ENCODE measurements around the gene SALL1. TPM values are rescaled to one million over a fixed set of nuclear protein-coding genes. Genes with fewer than 3 reads are reported as not detected.

SALL1 gene
- total RNA-seq, 1 experiment from 2014 or later = not detected

DNA sequence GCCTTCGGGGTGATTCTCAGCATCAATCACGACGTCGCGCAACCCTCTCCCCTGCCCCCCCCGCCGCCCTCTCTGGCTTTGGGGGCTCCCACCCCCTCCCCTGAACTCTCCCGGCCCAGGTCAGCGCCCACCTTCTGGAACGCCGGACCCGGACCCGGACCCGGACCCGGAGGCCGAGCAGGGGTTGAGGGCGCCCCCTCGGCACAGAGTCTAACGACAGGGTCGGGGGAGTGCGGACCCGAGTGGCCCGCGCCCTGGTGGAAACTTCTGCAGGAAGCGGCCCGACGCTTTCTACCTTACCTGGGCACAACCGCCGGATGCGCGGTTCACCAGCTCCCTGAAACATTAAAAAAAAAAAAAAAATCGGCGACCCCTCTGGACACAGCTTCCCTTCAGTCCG is 16.2 kb downstream of the SALL1 start (continued):
- TF ChIP-seq, protein P1, sequence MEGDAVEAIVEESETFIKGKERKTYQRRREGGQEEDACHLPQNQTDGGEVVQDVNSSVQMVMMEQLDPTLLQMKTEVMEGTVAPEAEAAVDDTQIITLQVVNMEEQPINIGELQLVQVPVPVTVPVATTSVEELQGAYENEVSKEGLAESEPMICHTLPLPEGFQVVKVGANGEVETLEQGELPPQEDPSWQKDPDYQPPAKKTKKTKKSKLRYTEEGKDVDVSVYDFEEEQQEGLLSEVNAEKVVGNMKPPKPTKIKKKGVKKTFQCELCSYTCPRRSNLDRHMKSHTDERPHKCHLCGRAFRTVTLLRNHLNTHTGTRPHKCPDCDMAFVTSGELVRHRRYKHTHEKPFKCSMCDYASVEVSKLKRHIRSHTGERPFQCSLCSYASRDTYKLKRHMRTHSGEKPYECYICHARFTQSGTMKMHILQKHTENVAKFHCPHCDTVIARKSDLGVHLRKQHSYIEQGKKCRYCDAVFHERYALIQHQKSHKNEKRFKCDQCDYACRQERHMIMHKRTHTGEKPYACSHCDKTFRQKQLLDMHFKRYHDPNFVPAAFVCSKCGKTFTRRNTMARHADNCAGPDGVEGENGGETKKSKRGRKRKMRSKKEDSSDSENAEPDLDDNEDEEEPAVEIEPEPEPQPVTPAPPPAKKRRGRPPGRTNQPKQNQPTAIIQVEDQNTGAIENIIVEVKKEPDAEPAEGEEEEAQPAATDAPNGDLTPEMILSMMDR (IDR thresholded peaks at IDR 0.05 in 2 of 3, conservative IDR thresholded peaks at IDR 0.05 in 1 of 3; ENCODE audit: borderline replicate concordance in 1 of 3, insufficient read depth in 1 of 3, low read depth in 2 of 3, low read length in 2 of 3) = no peak
- TF ChIP-seq SRF (IDR thresholded peaks at IDR 0.05; ENCODE audit: low read depth) (no peak), ELF1 (IDR thresholded peaks at IDR 0.05; ENCODE audit: borderline replicate concordance, low read depth) (no peak), JUND (IDR thresholded peaks at IDR 0.05) (no peak), EGR1 (IDR thresholded peaks at IDR 0.05; ENCODE audit: low read depth) (no peak), FOSL1 (IDR thresholded peaks at IDR 0.05; ENCODE audit: low read depth) (no peak), POLR2A (IDR thresholded peaks at IDR 0.05; ENCODE audit: borderline replicate concordance, extremely low read depth, insufficient read depth, insufficient read length) (no peak)
- TF ChIP-seq, protein P2, sequence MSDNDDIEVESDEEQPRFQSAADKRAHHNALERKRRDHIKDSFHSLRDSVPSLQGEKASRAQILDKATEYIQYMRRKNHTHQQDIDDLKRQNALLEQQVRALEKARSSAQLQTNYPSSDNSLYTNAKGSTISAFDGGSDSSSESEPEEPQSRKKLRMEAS (IDR thresholded peaks at IDR 0.05) = no peak

DNA sequence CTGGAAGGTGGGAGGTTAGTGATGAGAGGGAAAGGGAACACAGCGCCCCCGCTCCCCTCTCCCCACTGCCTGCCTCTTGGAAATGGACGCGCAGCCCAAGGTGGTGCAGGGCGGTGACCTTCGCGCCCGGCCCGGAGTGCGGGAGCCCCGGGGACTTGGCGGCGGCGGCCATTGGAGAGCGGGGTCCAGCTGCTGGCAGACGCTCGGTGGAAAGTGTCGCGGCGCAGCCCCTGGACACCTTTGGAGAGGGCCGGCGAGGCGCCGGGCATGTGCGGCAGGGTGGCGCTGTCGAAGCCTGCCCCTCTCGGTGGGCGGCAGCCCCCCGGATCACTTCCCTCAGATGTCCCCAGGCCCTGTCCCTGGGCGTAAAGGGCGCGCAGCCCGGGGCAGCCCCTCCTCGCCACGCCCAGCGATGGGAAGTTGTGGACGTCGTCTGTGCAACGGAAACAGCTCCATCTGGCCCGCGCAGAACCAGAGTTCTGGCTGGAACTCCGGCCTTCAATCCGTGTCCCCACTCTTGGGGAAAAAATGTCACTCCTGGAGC is 16.7 kb downstream of the SALL1 start:
- no peaks in the 10 kb centered on the region for H3K79me2 ChIP-seq (ENCODE audit: insufficient read depth, low read length)
- H2AFZ ChIP-seq (ENCODE audit: low read depth, low read length, poor library complexity, severe bottlenecking) = no peak overlapping the region
- H3K4me1 ChIP-seq (ENCODE audit: control insufficient read depth in 1 of 2, insufficient read depth in 2 of 2, low read length in 2 of 2) = no peaks in the 10 kb centered on the region
- no peaks in the 10 kb centered on the region for H3K36me3 ChIP-seq (ENCODE audit: control insufficient read depth in 1 of 2, insufficient read depth in 2 of 2, low read length in 2 of 2)
- no peak overlapping the region for H3K9ac ChIP-seq (ENCODE audit: low read length)
- intact Hi-C loops (cut with micrococcal nuclease) = no loop called here
- ATAC-seq (no peak), DNase-seq (ENCODE audit: low read depth, low spot score) (no peak)
- H3K9me3 ChIP-seq (ENCODE audit: control insufficient read depth in 1 of 2, insufficient read depth in 1 of 2, low read depth in 1 of 2, low read length in 2 of 2) = no peaks in the 10 kb centered on the region
- H4K20me1 ChIP-seq (ENCODE audit: insufficient read depth) = no peaks in the 10 kb centered on the region
- H3K4me2 ChIP-seq (ENCODE audit: low read length) = no peak overlapping the region
- ChIA-PET POLR2A (no interaction called here), CTCF (no interaction called here), RAD21 (ENCODE audit: low non-redundant PET in 1 of 2, low total read pairs in 2 of 2, uncharacterized antibody in 2 of 2, unreplicated experiment in 2 of 2) (no interaction called here)
- H3K27ac ChIP-seq (ENCODE audit: low read depth, low read length) = no peak overlapping the region
- no peaks in the 10 kb centered on the region for H3K9me2 ChIP-seq (ENCODE audit: insufficient read depth)
- no peaks in the 10 kb centered on the region for H3K27me3 ChIP-seq (ENCODE audit: insufficient read depth, low read length)
- H3K4me3 ChIP-seq (replicated peaks in 1 of 2; ENCODE audit: low read depth in 1 of 2, low read length in 2 of 2) = no peak overlapping the region
- no peak for TF ChIP-seq TCF7L2 (IDR thresholded peaks at IDR 0.05; ENCODE audit: borderline replicate concordance, extremely low read depth, insufficient read depth, insufficient read length)
- TF ChIP-seq, protein P3, sequence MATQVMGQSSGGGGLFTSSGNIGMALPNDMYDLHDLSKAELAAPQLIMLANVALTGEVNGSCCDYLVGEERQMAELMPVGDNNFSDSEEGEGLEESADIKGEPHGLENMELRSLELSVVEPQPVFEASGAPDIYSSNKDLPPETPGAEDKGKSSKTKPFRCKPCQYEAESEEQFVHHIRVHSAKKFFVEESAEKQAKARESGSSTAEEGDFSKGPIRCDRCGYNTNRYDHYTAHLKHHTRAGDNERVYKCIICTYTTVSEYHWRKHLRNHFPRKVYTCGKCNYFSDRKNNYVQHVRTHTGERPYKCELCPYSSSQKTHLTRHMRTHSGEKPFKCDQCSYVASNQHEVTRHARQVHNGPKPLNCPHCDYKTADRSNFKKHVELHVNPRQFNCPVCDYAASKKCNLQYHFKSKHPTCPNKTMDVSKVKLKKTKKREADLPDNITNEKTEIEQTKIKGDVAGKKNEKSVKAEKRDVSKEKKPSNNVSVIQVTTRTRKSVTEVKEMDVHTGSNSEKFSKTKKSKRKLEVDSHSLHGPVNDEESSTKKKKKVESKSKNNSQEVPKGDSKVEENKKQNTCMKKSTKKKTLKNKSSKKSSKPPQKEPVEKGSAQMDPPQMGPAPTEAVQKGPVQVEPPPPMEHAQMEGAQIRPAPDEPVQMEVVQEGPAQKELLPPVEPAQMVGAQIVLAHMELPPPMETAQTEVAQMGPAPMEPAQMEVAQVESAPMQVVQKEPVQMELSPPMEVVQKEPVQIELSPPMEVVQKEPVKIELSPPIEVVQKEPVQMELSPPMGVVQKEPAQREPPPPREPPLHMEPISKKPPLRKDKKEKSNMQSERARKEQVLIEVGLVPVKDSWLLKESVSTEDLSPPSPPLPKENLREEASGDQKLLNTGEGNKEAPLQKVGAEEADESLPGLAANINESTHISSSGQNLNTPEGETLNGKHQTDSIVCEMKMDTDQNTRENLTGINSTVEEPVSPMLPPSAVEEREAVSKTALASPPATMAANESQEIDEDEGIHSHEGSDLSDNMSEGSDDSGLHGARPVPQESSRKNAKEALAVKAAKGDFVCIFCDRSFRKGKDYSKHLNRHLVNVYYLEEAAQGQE (IDR thresholded peaks at IDR 0.05; ENCODE audit: low read depth) = no peak
- no peak for TF ChIP-seq ELF1 (IDR thresholded peaks at IDR 0.05; ENCODE audit: borderline replicate concordance, low read depth)
- TF ChIP-seq, protein P2 (IDR thresholded peaks at IDR 0.05) = no peak
- TF ChIP-seq EGR1 (IDR thresholded peaks at IDR 0.05; ENCODE audit: low read depth) = no peak
- no peak for TF ChIP-seq JUND (IDR thresholded peaks at IDR 0.05)
- TF ChIP-seq ZFX (IDR thresholded peaks at IDR 0.05) = no peak
- no TSS peak for BruUV-seq (replicated peaks)
